Gastroesophageal sphincter (tissue), 3 donors: Measurements from ENCODE around the gene RASGRP3.
A peak's percentile ranks its signal among the peaks of the same experiment; 100 is the strongest.

Source experiments
- CTCF ChIP-seq, 4 experiments: fragments of 200-600 bp in 2 of 4; fragments of 450-650 bp in 2 of 4; sonication (generic) in 1 of 4; IDR thresholded peaks; one replicate each; pipeline ENCODE4 v1.5.1; 2017 to 2019; ENCODE audit warnings: antibody characterized with exemption in 4 of 4, mild to moderate bottlenecking in 2 of 4, moderate library complexity in 2 of 4
- EP300 ChIP-seq: sonication (generic); formaldehyde crosslinking; IDR thresholded peaks from one replicate; pipeline ENCODE4 v1.6.1; 2017; ENCODE audit warnings: antibody characterized with exemption, mild to moderate bottlenecking
- POLR2A ChIP-seq, 2 donors: fragments of 450-650 bp; IDR thresholded peaks; one replicate each; pipeline ENCODE4 v1.6.1; 2017; ENCODE audit warnings: antibody characterized with exemption in 2 of 2, mild to moderate bottlenecking in 2 of 2, moderate library complexity in 1 of 2
- POLR2AphosphoS5 ChIP-seq: sonication (generic); formaldehyde crosslinking; IDR thresholded peaks from one replicate; pipeline ENCODE4 v1.6.1; 2017; ENCODE audit warnings: antibody characterized with exemption

GRCh38 chr2:33476131-33476792 lies at the start of gene RASGRP3:
- TF ChIP-seq CTCF (IDR thresholded peaks at IDR 0.05) (no peak), POLR2AphosphoS5 (peak; percentile 76), EP300 (no peak), POLR2A (IDR thresholded peaks at IDR 0.05) (peak in 1 of 2 donors; percentile 11)
